Measurements from ENCODE around the gene ZGLP1.

Gene ZGLP1

GRCh38 chr19:10339380-10339960, 29.9 kb upstream of the ZGLP1 start, which contains the start of gene ICAM3:
ICAM3 (minus strand) TSS chr19:10339624; CDS start chr19:10339614, 10 bp downstream.
- TF ChIP-seq CEBPB (IDR thresholded peaks at IDR 0.05), result no peak
- no peak for TF ChIP-seq ZBTB7A (IDR thresholded peaks at IDR 0.05; ENCODE audit: low read depth)
- TF ChIP-seq EGR1 (IDR thresholded peaks at IDR 0.05), result no peak
- no peak for TF ChIP-seq NFIC (IDR thresholded peaks at IDR 0.05)
- no peak for TF ChIP-seq FOXM1 (IDR thresholded peaks at IDR 0.05; ENCODE audit: borderline replicate concordance, low read depth)
- TF ChIP-seq REST (IDR thresholded peaks at IDR 0.05; ENCODE audit: low read depth), result no peak
- no peak for TF ChIP-seq TEAD4 (IDR thresholded peaks at IDR 0.05)
- TF ChIP-seq YY1 (IDR thresholded peaks at IDR 0.05; ENCODE audit: low read depth), result no peak
- TF ChIP-seq RAD21 (IDR thresholded peaks at IDR 0.05; ENCODE audit: low read depth), result no peak
- no peak for TF ChIP-seq TAF1 (IDR thresholded peaks at IDR 0.05; ENCODE audit: low read depth)
- no peak for TF ChIP-seq TCF12 (IDR thresholded peaks at IDR 0.05; ENCODE audit: low read depth)
- no peak for TF ChIP-seq USF1 (IDR thresholded peaks at IDR 0.05)
- TF ChIP-seq CREB1 (IDR thresholded peaks at IDR 0.05; ENCODE audit: low read depth), result no peak
- TF ChIP-seq EP300 (IDR thresholded peaks at IDR 0.05; ENCODE audit: borderline replicate concordance), result no peak
- TF ChIP-seq MAX (IDR thresholded peaks at IDR 0.05), result no peak

- TF ChIP-seq CREB1 (IDR thresholded peaks at IDR 0.05; ENCODE audit: low read depth) (no peak), MAX (IDR thresholded peaks at IDR 0.05) (no peak), RAD21 (IDR thresholded peaks at IDR 0.05; ENCODE audit: low read depth) (no peak)
Measured at GRCh38 chr19:10338940-10339339, 29.3 kb upstream of the ZGLP1 start.

GRCh38 chr19:10335352-10335985, 25.9 kb upstream of the ZGLP1 start:
- TF ChIP-seq EP300 (IDR thresholded peaks at IDR 0.05; ENCODE audit: borderline replicate concordance), result no peak
- no peak for TF ChIP-seq NFIC (IDR thresholded peaks at IDR 0.05)
- no peak for TF ChIP-seq ZBTB7A (IDR thresholded peaks at IDR 0.05; ENCODE audit: low read depth)

- TF ChIP-seq RAD21 (IDR thresholded peaks at IDR 0.05; ENCODE audit: low read depth) (no peak), FOXM1 (IDR thresholded peaks at IDR 0.05; ENCODE audit: borderline replicate concordance, low read depth) (no peak), USF1 (IDR thresholded peaks at IDR 0.05) (peak; percentile 13; the same call in 1 of the 2 replicates), CREB1 (IDR thresholded peaks at IDR 0.05; ENCODE audit: low read depth) (no peak), TCF12 (IDR thresholded peaks at IDR 0.05; ENCODE audit: low read depth) (0 out of 2 replicates have a peak, but pooled peaks have one; percentile 32), TEAD4 (IDR thresholded peaks at IDR 0.05) (no peak; the same call in 1 of the 2 replicates), CEBPB (IDR thresholded peaks at IDR 0.05) (no peak), TAF1 (IDR thresholded peaks at IDR 0.05; ENCODE audit: low read depth) (peak; percentile 36), MAX (IDR thresholded peaks at IDR 0.05) (peak; percentile 87), NFIC (IDR thresholded peaks at IDR 0.05) (no peak), EGR1 (IDR thresholded peaks at IDR 0.05) (peak; percentile 29; the same call in 1 of the 2 replicates), EP300 (IDR thresholded peaks at IDR 0.05; ENCODE audit: borderline replicate concordance) (0 out of 2 replicates have a peak, but pooled peaks have one; percentile 7), ZBTB7A (IDR thresholded peaks at IDR 0.05; ENCODE audit: low read depth) (no peak), YY1 (IDR thresholded peaks at IDR 0.05; ENCODE audit: low read depth) (no peak)
Measured at GRCh38 chr19:10334588-10335351, 25.2 kb upstream of the ZGLP1 start.

GRCh38 chr19:10333758-10334587, 24.4 kb upstream of the ZGLP1 start:
- no peak for TF ChIP-seq TCF12 (IDR thresholded peaks at IDR 0.05; ENCODE audit: low read depth)
- no peak for TF ChIP-seq TAF1 (IDR thresholded peaks at IDR 0.05; ENCODE audit: low read depth)
- TF ChIP-seq YY1 (IDR thresholded peaks at IDR 0.05; ENCODE audit: low read depth), result no peak
- no peak for TF ChIP-seq USF1 (IDR thresholded peaks at IDR 0.05)
- no peak for TF ChIP-seq MAX (IDR thresholded peaks at IDR 0.05)
- TF ChIP-seq ZBTB7A (IDR thresholded peaks at IDR 0.05; ENCODE audit: low read depth), result no peak
- no peak for TF ChIP-seq EGR1 (IDR thresholded peaks at IDR 0.05)
- TF ChIP-seq TEAD4 (IDR thresholded peaks at IDR 0.05), result no peak
- TF ChIP-seq NFIC (IDR thresholded peaks at IDR 0.05), result no peak
